ENCODE data around the gene KCNIP1.

Gene KCNIP1

DNA sequence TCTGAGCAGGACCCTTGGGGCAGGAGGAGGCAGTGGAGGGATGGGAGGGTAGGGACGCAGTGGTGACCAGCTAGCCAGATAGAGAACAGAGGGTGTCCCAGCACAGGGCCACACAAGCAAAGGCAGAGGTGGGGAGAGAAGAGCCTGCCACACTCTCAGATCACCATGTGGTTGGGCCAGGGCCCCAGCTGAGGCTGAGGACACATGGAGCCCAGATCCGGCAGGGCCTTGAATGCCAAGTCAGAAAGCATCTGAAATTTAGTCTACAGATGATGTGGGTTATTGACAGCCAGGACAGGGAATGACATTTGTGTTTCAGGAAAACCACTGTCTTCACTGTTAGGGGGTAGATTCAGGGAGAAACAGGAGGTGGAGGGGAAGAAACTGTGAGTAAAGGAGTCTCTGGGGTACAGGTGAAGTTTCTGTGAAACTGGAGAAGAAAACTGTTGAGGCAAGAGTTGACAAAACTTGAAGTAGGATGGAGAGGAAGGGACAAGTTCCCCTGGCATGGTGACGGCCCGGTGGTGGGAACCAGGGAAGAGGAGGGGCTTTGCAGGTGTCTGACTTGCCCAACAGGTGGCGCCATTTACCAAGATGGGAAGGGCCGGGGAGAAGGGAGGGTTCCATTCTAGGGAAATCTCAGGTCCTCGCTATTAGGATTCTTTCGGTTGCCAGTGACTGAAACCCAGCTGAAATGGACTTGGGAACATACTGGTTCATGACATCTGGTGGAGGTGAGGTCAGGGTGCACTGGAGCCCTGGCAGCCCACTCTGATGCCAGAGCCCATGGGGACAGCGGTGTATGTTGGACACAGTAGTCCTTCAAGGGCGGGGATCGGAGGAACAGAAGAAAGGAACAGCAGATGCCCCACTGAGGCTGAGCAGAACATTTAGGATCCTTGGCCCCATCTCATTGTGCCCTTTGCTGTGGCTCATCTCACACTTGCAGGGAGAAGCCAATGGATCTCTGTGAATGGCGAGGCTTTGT, 100.1 kb downstream of the KCNIP1 start:
- DNase-seq, result peak; percentile 43

- no peak for DNase-seq
These were observed 103.1 kb downstream of the KCNIP1 start for GRCh38 chr5:170606941-170607340.

DNA sequence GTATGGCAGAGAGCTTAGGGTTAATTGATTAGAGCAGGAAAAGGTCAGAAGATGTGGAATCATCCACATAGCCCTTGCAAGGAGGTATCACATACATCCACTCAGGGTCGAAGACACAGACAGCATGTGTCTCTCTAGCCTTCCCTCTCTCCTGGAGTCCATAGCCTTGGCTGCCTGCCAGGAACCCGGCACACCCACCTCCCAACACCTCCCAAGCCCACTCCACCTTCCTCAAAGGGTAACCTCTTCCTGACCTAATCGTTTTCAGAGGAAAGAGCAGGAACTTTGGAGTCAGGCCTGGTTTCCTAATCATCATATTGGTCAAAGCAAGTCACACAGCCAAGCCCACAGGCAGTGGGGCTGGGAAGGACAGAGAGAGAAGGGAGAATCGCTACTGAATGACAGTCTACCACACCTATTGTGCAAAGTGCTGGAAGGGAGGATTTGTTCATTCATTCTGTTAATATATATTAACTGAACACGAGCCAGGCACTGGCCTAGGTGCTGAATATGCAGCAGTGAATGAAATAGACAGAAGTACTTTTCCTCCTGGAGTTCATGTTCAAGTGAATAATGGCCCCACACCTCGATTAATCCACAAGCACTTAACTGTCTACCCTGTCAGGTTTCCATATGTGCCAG, 107.8 kb downstream of the KCNIP1 start:
- DNase-seq, result no peak

DNA sequence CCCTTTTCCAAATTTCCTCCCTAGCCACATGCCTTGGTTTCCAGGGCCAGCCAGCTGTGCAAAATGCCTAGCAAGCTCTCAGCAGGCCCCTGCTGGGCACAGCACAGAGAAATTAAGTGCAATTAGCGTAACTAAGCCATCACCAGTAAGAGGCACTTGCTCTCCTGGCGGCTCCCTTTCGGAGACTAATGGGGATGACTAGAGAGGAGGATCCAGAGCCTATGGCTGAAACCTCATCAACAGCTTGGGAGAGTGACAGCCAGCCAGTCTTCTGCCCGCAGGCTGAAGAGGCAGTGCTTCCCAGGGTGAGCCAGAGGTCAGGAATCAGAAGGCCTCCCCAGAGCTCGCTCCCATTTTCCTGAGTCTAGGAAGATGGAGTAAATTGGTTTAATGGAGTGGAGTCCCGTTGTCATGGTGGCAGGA, 108.4 kb downstream of the KCNIP1 start:
- DNase-seq, result no peak

- DNase-seq, result no peak
These were observed 110.3 kb downstream of the KCNIP1 start for GRCh38 chr5:170614065-170614490.

GRCh38 chr5:170614720-170615119, 110.9 kb downstream of the KCNIP1 start:
- no peak for DNase-seq

GRCh38 chr5:170617533-170618490, 114.0 kb downstream of the KCNIP1 start:
- no peak for DNase-seq

GRCh38 chr5:170619869-170620268, 116.0 kb downstream of the KCNIP1 start:
- DNase-seq, result no peak

- DNase-seq, result no peak
These were observed 119.1 kb downstream of the KCNIP1 start for GRCh38 chr5:170622933-170623332.

- peak; percentile 30 for DNase-seq
These were observed 119.9 kb downstream of the KCNIP1 start for GRCh38 chr5:170623576-170624181.

DNA sequence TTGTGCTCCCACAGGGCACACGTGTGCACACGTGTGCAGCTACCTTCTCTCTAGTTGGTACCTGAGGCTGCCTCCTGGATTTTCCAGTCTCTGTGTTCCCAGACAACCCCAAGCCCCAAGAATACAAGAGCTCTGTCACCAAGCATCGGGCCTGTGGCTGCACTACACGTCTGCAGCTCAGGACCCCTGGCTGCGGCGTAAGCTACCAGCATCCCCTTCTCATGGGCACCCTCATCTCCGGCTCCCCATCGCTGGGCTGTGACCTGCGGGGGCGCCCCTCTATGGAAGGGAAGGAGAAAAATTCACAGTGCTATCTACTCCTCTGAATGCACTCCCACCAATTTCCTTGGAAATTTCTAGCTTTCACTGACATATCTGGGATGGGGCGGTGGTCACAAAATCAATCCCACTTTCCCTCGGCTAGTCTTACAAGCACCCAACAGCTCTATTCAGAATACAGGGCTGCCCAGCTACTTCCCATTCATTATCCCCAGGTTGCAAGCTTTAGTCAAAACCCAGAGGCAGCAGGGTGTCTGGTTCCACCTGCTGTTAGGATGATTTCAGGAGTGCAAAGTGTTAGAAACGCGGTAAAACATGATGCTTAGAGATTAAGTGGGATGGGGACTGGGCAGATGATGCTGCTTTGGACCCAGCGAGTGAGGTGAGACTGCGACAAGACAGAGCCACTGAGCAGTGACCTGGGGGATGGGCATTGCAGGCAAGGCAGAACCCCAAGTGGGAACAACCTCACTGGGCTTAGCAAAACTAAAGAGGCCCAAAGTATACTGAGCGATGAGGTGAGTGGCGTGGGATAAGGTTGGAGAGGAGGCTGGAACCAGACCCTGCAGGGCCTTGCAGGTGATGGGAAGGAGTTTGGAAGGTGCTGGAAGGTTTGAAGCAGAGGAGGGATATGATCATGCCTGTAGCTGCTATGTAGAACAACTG, 121.7 kb downstream of the KCNIP1 start:
- no peak for DNase-seq

- no peak for DNase-seq
These were observed 122.8 kb downstream of the KCNIP1 start for GRCh38 chr5:170626507-170627150.

GRCh38 chr5:170627271-170627670, 123.5 kb downstream of the KCNIP1 start:
- DNase-seq, result no peak

GRCh38 chr5:170628028-170628427, 124.2 kb downstream of the KCNIP1 start:
- no peak for DNase-seq

GRCh38 chr5:170628691-170629565, 125.1 kb downstream of the KCNIP1 start:
- no peak for DNase-seq

DNA sequence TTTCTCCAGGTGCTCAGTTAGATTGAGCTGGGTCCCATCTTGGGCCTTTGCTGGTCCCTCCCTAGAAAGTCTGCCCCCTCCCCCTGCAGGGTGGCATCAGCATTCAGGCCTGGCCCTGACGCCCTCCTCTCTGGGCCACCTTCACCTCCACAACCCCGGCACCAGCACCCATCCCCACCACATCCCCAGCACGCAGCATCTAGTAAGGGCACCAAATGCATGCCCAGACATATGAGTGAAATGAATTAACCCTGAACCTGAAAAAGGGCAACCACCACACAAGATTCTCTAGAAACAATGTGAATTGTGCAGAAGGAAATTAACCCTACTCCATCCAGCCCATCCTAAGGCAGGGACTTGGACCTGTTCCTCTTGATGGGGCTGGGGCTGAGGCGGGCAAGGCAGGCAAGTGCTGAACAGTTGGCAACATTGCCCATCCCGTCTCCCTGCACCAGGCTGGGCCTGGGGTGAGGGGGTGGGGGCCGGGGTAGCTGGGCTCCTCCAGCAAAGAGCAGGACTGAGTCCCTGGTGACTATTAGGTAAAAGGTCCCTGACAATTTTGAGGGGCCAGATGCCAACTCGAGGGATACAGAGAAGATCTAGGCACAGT, 125.9 kb downstream of the KCNIP1 start:
- no peak for DNase-seq

GRCh38 chr5:170630226-170630625, 126.4 kb downstream of the KCNIP1 start:
- no peak for DNase-seq

DNA sequence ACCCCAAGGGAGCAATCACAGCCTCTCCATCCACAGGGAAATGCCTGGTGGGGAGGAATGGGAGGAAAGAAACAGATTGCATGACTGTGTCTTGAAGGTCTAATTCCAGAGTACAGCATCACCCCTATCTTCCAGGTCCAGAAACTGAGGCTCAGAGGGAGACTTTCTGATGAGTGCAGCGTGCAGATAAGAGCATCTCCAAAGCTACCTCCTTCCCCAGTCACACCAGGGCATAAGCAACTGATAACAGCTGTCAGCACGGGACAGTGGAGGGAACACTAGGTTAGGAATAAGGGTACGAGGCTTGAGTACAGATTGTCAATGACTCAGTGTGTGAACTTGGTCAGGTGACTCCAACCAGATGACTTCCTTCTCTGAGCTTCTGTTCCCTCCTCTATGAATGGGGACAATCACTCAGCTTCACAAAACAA, 126.9 kb downstream of the KCNIP1 start:
- no peak for DNase-seq

All from stimulated activated CD4-positive, alpha-beta T cell treated with anti-CD3 and anti-CD28 coated beads, Interleukin-4, amount 100 ng/mL, for 24 hours (primary cell).